ENCODE results near the gene SEMA4G. TPM values are rescaled to one million over a fixed set of nuclear protein-coding genes. Genes with fewer than 3 reads are reported as not detected.
A peak's percentile ranks its signal among the peaks of the same experiment; 100 is the strongest.

The SEMA4G gene
- total and polyA plus RNA-seq, 2 of the 13 experiments (the other 11 are each of a cell fraction or from before 2014, with no cell fraction given), result 46.2 to 207 TPM

GRCh38 chr10:101011517-101012423, 42.5 kb downstream of the SEMA4G start (continued):
- TF ChIP-seq SKI (IDR thresholded peaks at IDR 0.05; ENCODE audit: partially characterized antibody) (no peak), GABPB1 (CRISPR knock-in tag; IDR thresholded peaks at IDR 0.05) (peak; percentile 35; the same call in 1 of the 2 replicates), PRDM4 (CRISPR knock-in tag; IDR thresholded peaks at IDR 0.05; ENCODE audit: borderline replicate concordance) (no peak), SP5 (CRISPR knock-in tag; IDR thresholded peaks at IDR 0.05; ENCODE audit: borderline replicate concordance, low read depth) (no peak), ZNF770 (CRISPR knock-in tag; IDR thresholded peaks at IDR 0.05) (peak; percentile 67), NFYC (CRISPR knock-in tag; IDR thresholded peaks at IDR 0.05) (no peak), ATF5 (CRISPR knock-in tag; IDR thresholded peaks at IDR 0.05; ENCODE audit: low read depth) (no peak), HMGXB4 (CRISPR knock-in tag; IDR thresholded peaks at IDR 0.05; ENCODE audit: borderline replicate concordance in 1 of 2, low read depth in 1 of 2) (peak in 1 of 2 experiments; percentile 35; a peak in 1 of 4 replicates), ZNF710 (CRISPR knock-in tag; IDR thresholded peaks at IDR 0.05; ENCODE audit: borderline replicate concordance) (no peak), ZNF3 (CRISPR knock-in tag; IDR thresholded peaks at IDR 0.05) (no peak), ELF3 (CRISPR knock-in tag; IDR thresholded peaks at IDR 0.05) (no peak), NCOA5 (CRISPR knock-in tag; IDR thresholded peaks at IDR 0.05) (no peak), PBX3 (CRISPR knock-in tag; IDR thresholded peaks at IDR 0.05; ENCODE audit: borderline replicate concordance) (no peak), REPIN1 (CRISPR knock-in tag; IDR thresholded peaks at IDR 0.05; ENCODE audit: borderline replicate concordance, low read depth) (no peak), CSRNP2 (CRISPR knock-in tag; conservative IDR thresholded peaks at IDR 0.05; ENCODE audit: low read depth) (no peak)
